Aorta (tissue), 5 donors: ENCODE data around the gene SPECC1L. TPM values are rescaled to one million over a fixed set of nuclear protein-coding genes. Genes with fewer than 3 reads are reported as not detected.
"Not testable (repeated sequence)": the region's sequence is repeated elsewhere in the genome, so short reads cannot be mapped to it uniquely, and the experiment has no call there.

Experiments used
- ATAC-seq: fragments of 200-7000 bp; cut with Tn5 transposase; one replicate; pipeline ENCODE4 v1.9.1; 2022; ENCODE audit warnings: moderate library complexity; ENCODE audit not compliant: low FRiP score
- DNase-seq, 2 donors: peaks; one replicate each; pipeline ENCODE4 v3.0.0-alpha.2; 2020
- H3K27ac ChIP-seq, 2 donors: one replicate each; pipeline ENCODE4 v1.5.1; 2013; ENCODE audit warnings: low read length in 2 of 2, mild to moderate bottlenecking in 2 of 2, moderate library complexity in 2 of 2, control low read depth in 1 of 2, inconsistent platforms in 1 of 2, low read depth in 1 of 2
- H3K27me3 ChIP-seq, 2 donors: one replicate each; pipeline ENCODE4 v1.6.1; 2013; ENCODE audit warnings: control low read depth in 1 of 2, low read length in 1 of 2, mild to moderate bottlenecking in 1 of 2, moderate library complexity in 1 of 2; ENCODE audit not compliant: insufficient read depth in 2 of 2, control insufficient read depth in 1 of 2
- H3K36me3 ChIP-seq, 2 donors: one replicate each; pipeline ENCODE4 v1.6.1; 2013; ENCODE audit warnings: control low read depth in 1 of 2, low read length in 1 of 2, mild to moderate bottlenecking in 1 of 2; ENCODE audit not compliant: insufficient read depth in 2 of 2, control insufficient read depth in 1 of 2
- H3K4me1 ChIP-seq, 2 donors: one replicate each; pipeline ENCODE4 v1.6.1; 2013; ENCODE audit warnings: low read length in 2 of 2, control low read depth in 1 of 2, mild to moderate bottlenecking in 1 of 2, moderate library complexity in 1 of 2; ENCODE audit not compliant: insufficient read depth in 2 of 2, control insufficient read depth in 1 of 2
- H3K4me3 ChIP-seq, 2 donors: one replicate each; pipeline ENCODE4 v1.5.1; 2013; ENCODE audit warnings: low read length in 2 of 2, control low read depth in 1 of 2, mild to moderate bottlenecking in 1 of 2
- H3K9me3 ChIP-seq: one replicate; pipeline ENCODE4 v1.6.1; 2013; ENCODE audit warnings: mild to moderate bottlenecking, low read length; ENCODE audit not compliant: control insufficient read depth
- WGBS, 2 donors: extraction: QIAGEN DNeasy Blood & Tissue Kit; methylation state at CpG; one replicate each; pipeline ENCODE4 v1.1.7; 2013; 5-methylcytosine and 5-hydroxymethylcytosine counted together
- intact Hi-C, 2 donors: fragments of 100-400 bp; cut with DNase I; formaldehyde crosslinking; loops; one replicate each; pipeline versions ENCODE4 v1.14.2 to v1.15.0; 2022
- polyA plus RNA-seq, 2 donors: library from polyadenylated mRNA; stranded (reverse); fragments of 200-250 nt; gene quantifications; one replicate each; pipeline ENCODE4 v1.2.3, GENCODE V29; 2013
- total RNA-seq, 2 donors: library from RNA; stranded (reverse); fragmentation: NEBNext Ultra II Directional; extraction: Animal tissue kit (Norgen Biotek cat#: 25700); gene quantifications; one replicate each; pipeline ENCODE4 v1.2.1, GENCODE V29; 2021
- donor health status: healthy with polysubstance abuse.
- donor health status: Bipolar disorder and iron deficiency.
- donor health status: DM: no; HTN: no; CAD: no.
- donor health status: DM: no; HTN: no; CAD: no.
- donor health status: DM: yes; HTN: yes; CAD: no.

Gene SPECC1L
- total and polyA plus RNA-seq, 4 donors, result 15.0 to 92.0 (median 47.7) TPM

- ATAC-seq (no peak), DNase-seq (no peak)
Observed at GRCh38 chr22:24302591-24302990, 32.0 kb downstream of the SPECC1L start.

GRCh38 chr22:24303007-24303406 lies 32.4 kb downstream of the SPECC1L start:
- no peak for DNase-seq
- ATAC-seq, result peak; percentile 52
- H3K27ac ChIP-seq, result peak overlapping the region in 1 of 2 donors; percentile 98
- no peak overlapping the region for H3K4me3 ChIP-seq
- H3K4me1 ChIP-seq, result peaks cover 12% of the 10 kb centered on the region in 2 donors
- 3 to 4% methylated on average over 4 of the region's 4 CpGs for WGBS, 2 donors
- H3K27me3 ChIP-seq, result no peaks in the 10 kb centered on the region
- peaks cover 3 to 6% of the 10 kb centered on the region in 2 donors for H3K36me3 ChIP-seq
- intact Hi-C loops, result no loop called here
- no peaks in the 10 kb centered on the region for H3K9me3 ChIP-seq

More at GRCh38 chr22:24302591-24302990, 32.0 kb downstream of the SPECC1L start:
- H3K36me3 ChIP-seq, result peaks cover 3 to 6% of the 10 kb centered on the region in 2 donors
- no peak overlapping the region for H3K4me3 ChIP-seq
- intact Hi-C loops, result no loop called here
- peak overlapping the region in 1 of 2 donors; percentile 86 for H3K27ac ChIP-seq
- peaks cover 12% of the 10 kb centered on the region in 2 donors for H3K4me1 ChIP-seq
- no peaks in the 10 kb centered on the region for H3K9me3 ChIP-seq
- 76 to 77% methylated on average over 1 of the region's 1 CpG for WGBS, 2 donors
- no peaks in the 10 kb centered on the region for H3K27me3 ChIP-seq

- Histone ChIP-seq H3K27me3 (no peaks in the 10 kb centered on the region), H3K4me1 (peaks cover 12% of the 10 kb centered on the region in 2 donors), H3K4me3 (no peak overlapping the region), H3K36me3 (peaks cover 3 to 6% of the 10 kb centered on the region in 2 donors), H3K9me3 (no peaks in the 10 kb centered on the region), H3K27ac (peak overlapping the region in 1 of 2 donors; percentile 48)
- intact Hi-C loops, result no loop called here
- WGBS, 2 donors, result 83 to 89% methylated on average over 1 of the region's 1 CpG
- DNase-seq, result no peak
- no peak for ATAC-seq
Observed at GRCh38 chr22:24304062-24304675, 33.5 kb downstream of the SPECC1L start.

GRCh38 chr22:24305260-24305692 lies 34.6 kb downstream of the SPECC1L start:
- no peak for DNase-seq
- intact Hi-C loops, result no loop called here
- Histone ChIP-seq H3K4me1 (peaks cover 12% of the 10 kb centered on the region in 2 donors), H3K9me3 (no peaks in the 10 kb centered on the region), H3K27me3 (no peaks in the 10 kb centered on the region), H3K27ac (no peak overlapping the region), H3K4me3 (no peak overlapping the region), H3K36me3 (peaks cover 3 to 6% of the 10 kb centered on the region in 2 donors)
- no peak for ATAC-seq
- WGBS, 2 donors, result 56 to 62% methylated on average over 3 of the region's 3 CpGs

GRCh38 chr22:24310969-24311368 lies 40.3 kb downstream of the SPECC1L start:
- no peak overlapping the region for H3K4me3 ChIP-seq
- 89% methylated on average over 2 of the region's 2 CpGs for WGBS, 2 donors
- DNase-seq, result no peak
- H3K27me3 ChIP-seq, result no peaks in the 10 kb centered on the region
- no peaks in the 10 kb centered on the region for H3K4me1 ChIP-seq
- ATAC-seq, result no peak
- peaks cover 3 to 12% of the 10 kb centered on the region in 2 donors for H3K36me3 ChIP-seq
- no peak overlapping the region for H3K27ac ChIP-seq
- H3K9me3 ChIP-seq, result no peaks in the 10 kb centered on the region
- intact Hi-C loops, result no loop called here

GRCh38 chr22:24315367-24315966 lies 44.8 kb downstream of the SPECC1L start:
- 73 to 80% methylated on average over 2 of the region's 2 CpGs for WGBS, 2 donors
- H3K9me3 ChIP-seq, result no peaks in the 10 kb centered on the region
- ATAC-seq (no peak), DNase-seq (no peak)
- intact Hi-C loops, result no loop called here
- peaks cover 3 to 6% of the 10 kb centered on the region in 2 donors for H3K36me3 ChIP-seq
- H3K27me3 ChIP-seq, result no peaks in the 10 kb centered on the region
- H3K4me1 ChIP-seq, result no peaks in the 10 kb centered on the region
- H3K27ac ChIP-seq, result no peak overlapping the region
- H3K4me3 ChIP-seq, result no peak overlapping the region

- intact Hi-C loops, H3K4me1 ChIP-seq, H3K9me3 ChIP-seq, H3K4me3 ChIP-seq, H3K27me3 ChIP-seq, H3K36me3 ChIP-seq, DNase-seq, ATAC-seq, H3K27ac ChIP-seq: not testable (repeated sequence)
- 79 to 92% methylated on average over 6 of the region's 6 CpGs for WGBS, 2 donors
Observed at GRCh38 chr22:24316264-24316663, 45.6 kb downstream of the SPECC1L start.

- intact Hi-C loops, H3K4me3 ChIP-seq, H3K27ac ChIP-seq, H3K4me1 ChIP-seq, ATAC-seq, DNase-seq, H3K36me3 ChIP-seq, H3K27me3 ChIP-seq, H3K9me3 ChIP-seq: not testable (repeated sequence)
- WGBS, 2 donors, result 93 to 94% methylated on average over 14 to 30 of the region's 30 CpGs
Observed at GRCh38 chr22:24317511-24317910, 46.9 kb downstream of the SPECC1L start.

- Histone ChIP-seq H3K36me3 (peaks cover 1 to 7% of the 10 kb centered on the region in 2 donors), H3K4me3 (no peak overlapping the region), H3K4me1 (no peaks in the 10 kb centered on the region), H3K27me3 (no peaks in the 10 kb centered on the region), H3K27ac (no peak overlapping the region), H3K9me3 (no peaks in the 10 kb centered on the region)
- no peak for ATAC-seq
- WGBS, 2 donors, result 57 to 58% methylated on average over 3 of the region's 3 CpGs
- DNase-seq, result no peak
- intact Hi-C loops, result no loop called here
Observed at GRCh38 chr22:24319451-24319850, 48.8 kb downstream of the SPECC1L start.
